H1 (cell line): ENCODE data around the gene CAVIN1. TPM values are rescaled to one million over a fixed set of nuclear protein-coding genes. Genes with fewer than 3 reads are reported as not detected.

ENCODE experiments used
- CTCF ChIA-PET: fragments of 300-600 bp; sonication (Branson Sonifier 250); formaldehyde crosslinking; loops from one replicate; lab custom pipeline; 2021; ENCODE audit not compliant: partially characterized antibody; lab: Charles Lee
- POLR2A ChIA-PET: fragments of 300-600 bp; sonication (Branson Sonifier 250); formaldehyde crosslinking; loops from one replicate; lab custom pipeline; 2021; ENCODE audit warnings: inconsistent platforms; ENCODE audit not compliant: partially characterized antibody; lab: Charles Lee
- DNase-seq, 2 experiments: peaks; one replicate each; pipeline versions ENCODE4 v3.0.0 to v3.0.0-alpha.2; 2010 to 2022; ENCODE audit warnings: low spot score in 2 of 2, low read depth in 1 of 2, mixed read lengths in 1 of 2
- FAIRE-seq: peaks from 2 replicates; lab custom pipeline; 2011; peaks lifted over from hg19 to GRCh38; lab: Jason Lieb, UNC
- H2AFZ ChIP-seq: 2 replicates; pipeline ENCODE4 v1.8.1; 2012; ENCODE audit warnings: low read length, inconsistent platforms
- H2AK5ac ChIP-seq: 2 replicates; pipeline ENCODE4 v1.6.1; 2013; ENCODE audit warnings: low read depth, low read length
- H2BK120ac ChIP-seq: replicated peaks from 2 replicates; pipeline ENCODE3; 2013; ENCODE audit warnings: low read depth, low read length, inconsistent platforms
- H2BK12ac ChIP-seq: 2 replicates; pipeline ENCODE4 v1.6.1; 2013; ENCODE audit warnings: low read depth, low read length
- H2BK15ac ChIP-seq: 2 replicates; pipeline ENCODE4 v1.6.1; 2013; ENCODE audit warnings: low read length
- H2BK20ac ChIP-seq: 2 replicates; pipeline ENCODE4 v1.6.1; 2013; ENCODE audit warnings: low read length
- H2BK5ac ChIP-seq: 2 replicates; pipeline ENCODE4 v1.6.1; 2013; ENCODE audit warnings: low read depth, low read length
- H3K14ac ChIP-seq: 2 replicates; pipeline ENCODE4 v1.6.1; 2013; ENCODE audit warnings: inconsistent platforms; ENCODE audit not compliant: insufficient read length
- H3K18ac ChIP-seq: 2 replicates; pipeline ENCODE4 v1.6.1; 2013; ENCODE audit warnings: low read length; ENCODE audit errors: extremely low read depth
- H3K23ac ChIP-seq: 2 replicates; pipeline ENCODE4 v1.6.1; 2013; ENCODE audit warnings: inconsistent platforms; ENCODE audit not compliant: insufficient read length
- H3K23me2 ChIP-seq: 2 replicates; pipeline ENCODE4 v1.6.1; 2013; ENCODE audit warnings: low read depth, low read length
- H3K27ac ChIP-seq: 2 replicates; pipeline ENCODE4 v1.6.1; 2011; ENCODE audit warnings: low read depth, low read length, inconsistent platforms
- H3K27me3 ChIP-seq, 4 experiments: replicated peaks in 1 of 4; 1 replicate in 1 of 4; 2 replicates in 3 of 4; pipeline versions ENCODE4 v1.6.1 to v1.8.1; 2011 to 2013; ENCODE audit warnings: low read length in 3 of 4, mild to moderate bottlenecking in 3 of 4, inconsistent platforms in 2 of 4, mixed read lengths in 2 of 4, moderate library complexity in 1 of 4; ENCODE audit not compliant: control insufficient read depth in 3 of 4, insufficient read depth in 3 of 4; ENCODE audit errors: extremely low read depth in 1 of 4
- H3K36me3 ChIP-seq, 4 experiments: 2 replicates each; pipeline versions ENCODE4 v1.6.1 to v1.8.1; 2011 to 2013; ENCODE audit warnings: mild to moderate bottlenecking in 4 of 4, low read length in 3 of 4, moderate library complexity in 2 of 4, control low read depth in 1 of 4, inconsistent platforms in 1 of 4; ENCODE audit not compliant: insufficient read depth in 4 of 4, control insufficient read depth in 2 of 4
- H3K4ac ChIP-seq: replicated peaks from 2 replicates; pipeline ENCODE3; 2013; ENCODE audit warnings: low read length, low read depth, mixed read lengths, inconsistent platforms; ENCODE audit not compliant: insufficient read length
- H3K4me1 ChIP-seq, 4 experiments: replicated peaks in 1 of 4; 1 replicate in 1 of 4; 2 replicates in 3 of 4; pipeline versions ENCODE4 v1.6.1 to v1.8.1; 2011 to 2013; ENCODE audit warnings: low read length in 3 of 4, inconsistent platforms in 2 of 4, mixed read lengths in 1 of 4; ENCODE audit not compliant: insufficient read depth in 4 of 4, control insufficient read depth in 3 of 4
- H3K4me2 ChIP-seq, 2 experiments: 2 replicates each; pipeline versions ENCODE4 v1.6.1 to v1.8.1; 2011 to 2013; ENCODE audit warnings: low read depth in 2 of 2, low read length in 2 of 2, control low read depth in 1 of 2, inconsistent platforms in 1 of 2, mild to moderate bottlenecking in 1 of 2; ENCODE audit not compliant: insufficient read depth in 1 of 2
- H3K4me3 ChIP-seq, 4 experiments: fragments of 200-600, 300-600 bp in 1 of 4; sonication (generic), shearing (Covaris generic), sonication (Bioruptor Twin) in 1 of 4; 2 replicates each; pipeline versions ENCODE4 v1.5.1 to v1.8.1; 2011 to 2016; ENCODE audit warnings: low read length in 4 of 4, low read depth in 3 of 4, control low read depth in 2 of 4, inconsistent platforms in 2 of 4, mild to moderate bottlenecking in 2 of 4, mixed read lengths in 1 of 4, moderate library complexity in 1 of 4; ENCODE audit not compliant: insufficient read depth in 2 of 4; ENCODE audit errors: extremely low read depth in 1 of 4
- H3K56ac ChIP-seq: replicated peaks from 2 replicates; pipeline ENCODE3; 2013; ENCODE audit warnings: low read depth, mild to moderate bottlenecking, mixed read lengths, low read length, inconsistent platforms; ENCODE audit not compliant: insufficient read length
- H3K79me1 ChIP-seq: 2 replicates; pipeline ENCODE4 v1.6.1; 2013; ENCODE audit warnings: low read depth, low read length, control low read depth
- H3K79me2 ChIP-seq, 2 experiments: 2 replicates each; pipeline versions ENCODE4 v1.6.1 to v1.8.1; 2012 to 2013; ENCODE audit warnings: low read length in 2 of 2, mild to moderate bottlenecking in 2 of 2, inconsistent platforms in 1 of 2; ENCODE audit not compliant: insufficient read depth in 2 of 2, control insufficient read depth in 1 of 2
- H3K9ac ChIP-seq, 4 experiments: replicated peaks in 1 of 4; 1 replicate in 1 of 4; 2 replicates in 3 of 4; pipeline versions ENCODE4 v1.6.1 to v1.8.1; 2011 to 2013; ENCODE audit warnings: low read depth in 3 of 4, low read length in 3 of 4, control low read depth in 2 of 4, mild to moderate bottlenecking in 2 of 4, moderate library complexity in 2 of 4, inconsistent platforms in 1 of 4; ENCODE audit errors: extremely low read depth in 1 of 4
- H3K9me3 ChIP-seq, 2 experiments: 2 replicates each; pipeline versions ENCODE4 v1.6.1 to v1.8.1; 2012 to 2013; ENCODE audit warnings: mild to moderate bottlenecking in 2 of 2, moderate library complexity in 2 of 2, control low read depth in 1 of 2, inconsistent platforms in 1 of 2, low read depth in 1 of 2, low read length in 1 of 2, mixed read lengths in 1 of 2; ENCODE audit not compliant: insufficient read depth in 2 of 2
- H4K20me1 ChIP-seq, 2 experiments: replicated peaks in 1 of 2; 2 replicates each; pipeline versions ENCODE3 to v1.8.1; 2011 to 2013; ENCODE audit warnings: inconsistent platforms in 2 of 2, low read length in 2 of 2, mild to moderate bottlenecking in 1 of 2; ENCODE audit not compliant: insufficient read depth in 2 of 2, control insufficient read depth in 1 of 2
- H4K5ac ChIP-seq: 2 replicates; pipeline ENCODE4 v1.6.1; 2013; ENCODE audit warnings: low read length, low read depth, mixed read lengths, inconsistent platforms; ENCODE audit not compliant: insufficient read length
- H4K8ac ChIP-seq: 2 replicates; pipeline ENCODE4 v1.8.0; 2013; ENCODE audit warnings: mild to moderate bottlenecking, moderate library complexity, low read length, inconsistent platforms; ENCODE audit not compliant: insufficient read depth; ENCODE audit errors: extremely low read depth
- H4K91ac ChIP-seq: replicated peaks from 2 replicates; pipeline ENCODE3; 2013; ENCODE audit warnings: low read length, mixed read lengths, inconsistent platforms; ENCODE audit not compliant: insufficient read length
- CBX5 ChIP-seq: fragments of 300-800, 300-1000 bp; sonication (generic); IDR thresholded peaks from 2 replicates; pipeline ENCODE4 v1.7.1; 2016; ENCODE audit warnings: antibody characterized with exemption, low read length, low read depth
- CBX8 ChIP-seq: fragments of 300-800, 300-1000 bp; sonication (generic); IDR thresholded peaks from 2 replicates; pipeline ENCODE4 v1.7.1; 2016; ENCODE audit warnings: low read depth, low read length, borderline replicate concordance
- E2F6 ChIP-seq: IDR thresholded peaks from 2 replicates; pipeline ENCODE4 v1.6.1; 2012; ENCODE audit warnings: inconsistent platforms
- EZH2 ChIP-seq: fragments of 200-600 bp; sonication (generic); IDR thresholded peaks from 2 replicates; pipeline ENCODE4 v1.7.1; 2012; ENCODE audit warnings: low read depth, mild to moderate bottlenecking, moderate library complexity, low read length, inconsistent platforms; ENCODE audit not compliant: severe bottlenecking
- GABPA ChIP-seq: IDR thresholded peaks from 2 replicates; pipeline ENCODE4 v1.6.1; 2011; ENCODE audit warnings: mild to moderate bottlenecking, low read length, moderate library complexity, borderline replicate concordance; ENCODE audit not compliant: insufficient read depth
- JUN ChIP-seq: IDR thresholded peaks from 2 replicates; pipeline ENCODE4 v1.6.1; 2011; ENCODE audit warnings: low read depth, mild to moderate bottlenecking, improper control_type of control experiment, low read length
- POU5F1 ChIP-seq: IDR thresholded peaks from 2 replicates; pipeline ENCODE4 v1.6.1; 2011; ENCODE audit warnings: low read depth, mild to moderate bottlenecking, low read length, moderate library complexity
- RFX5 ChIP-seq: IDR thresholded peaks from 2 replicates; pipeline ENCODE4 v1.6.1; 2011; ENCODE audit warnings: low read depth, low read length, improper control_type of control experiment, borderline replicate concordance
- SIN3A ChIP-seq, 2 experiments: IDR thresholded peaks in 1 of 2; conservative IDR thresholded peaks in 1 of 2; 2 replicates each; pipeline ENCODE4 v1.6.1; 2011 to 2012; ENCODE audit warnings: low read length in 2 of 2, improper control_type of control experiment in 1 of 2, low read depth in 1 of 2, mild to moderate bottlenecking in 1 of 2
- TAF1 ChIP-seq: IDR thresholded peaks from 2 replicates; pipeline ENCODE4 v1.6.1; 2011; ENCODE audit warnings: mild to moderate bottlenecking, low read depth, low read length
- WGBS, 2 experiments: shearing (Covaris generic) in 1 of 2; methylation state at CpG; one replicate each; pipeline versions ENCODE4 v1.1.6 to v1.1.7; 2013 to 2015; ENCODE audit warnings: low lambda C conversion rate in 2 of 2, mixed read lengths in 2 of 2, inconsistent platforms in 1 of 2, low coverage in 1 of 2, missing lambda C conversion rate in 1 of 2; ENCODE audit not compliant: insufficient replicate concordance in 2 of 2, insufficient coverage in 1 of 2, insufficient read length in 1 of 2; ENCODE audit errors: extremely low coverage in 1 of 2, missing lambda C conversion rate in 1 of 2; 5-methylcytosine and 5-hydroxymethylcytosine counted together
- polyA plus RNA-seq, 7 experiments: library from polyadenylated mRNA; depleted of rRNA in 3 of 7; stranded (reverse) in 5 of 7; unstranded in 2 of 7; fragments of >200 nt in 5 of 7; fragments of 200-250 nt in 2 of 7; gene quantifications; 1 replicate in 5 of 7; 2 replicates in 1 of 7; 4 replicates in 1 of 7; pipeline versions ENCODE4 v1.2.1 to v1.2.3, GENCODE V29; 2011 to 2013; ENCODE audit warnings: missing spikeins in 2 of 7, mixed read lengths in 2 of 7
- total RNA-seq: library from RNA; stranded (reverse); fragmentation: NEBNext Ultra II Directional; extraction: Animal tissue kit (Norgen Biotek cat#: 25700); gene quantifications from 2 replicates; pipeline ENCODE4 v1.2.1, GENCODE V29; 2021

CAVIN1 gene
- total and polyA plus RNA-seq, 2 of the 8 experiments (the other 6 are each of a cell fraction or from before 2014, with no cell fraction given): 16.2 to 41.6 TPM

GRCh38 chr17:42408061-42408460 lies 15.0 kb downstream of the CAVIN1 start:
- no peaks in the 10 kb centered on the region for H3K27me3 ChIP-seq
- no peak overlapping the region for H4K8ac ChIP-seq
- no peak overlapping the region for H3K9ac ChIP-seq
- H3K9me3 ChIP-seq: no peaks in the 10 kb centered on the region
- no peak for FAIRE-seq
- no peaks in the 10 kb centered on the region for H3K23me2 ChIP-seq
- H2BK15ac ChIP-seq: no peak overlapping the region
- no peaks in the 10 kb centered on the region; a peak in 1 of 4 replicates for H3K79me2 ChIP-seq
- no peak for DNase-seq
- H4K20me1 ChIP-seq: peaks cover 2 to 3% of the 10 kb centered on the region in 2 experiments
- H3K79me1 ChIP-seq: 0 out of 2 replicates have a peak, but pooled peaks cover 2% of the 10 kb centered on the region
- no peak overlapping the region for H3K56ac ChIP-seq
- no peak overlapping the region for H3K14ac ChIP-seq
- no peak overlapping the region for H3K27ac ChIP-seq
- CTCF ChIA-PET: interaction anchor here (0.6 to 23.6 kb wide), 11 partner anchors 8 to 1409 kb away, joined by 3 to 542 read pairs (median 5); partner anchors contain the start of gene STAT3
- no peak overlapping the region for H4K5ac ChIP-seq
- no peak overlapping the region for H2BK120ac ChIP-seq
- H3K4me2 ChIP-seq: peak overlapping the region in 1 of 2 experiments; percentile 29; a peak in 1 of 4 replicates
- 81% methylated on average over 2 of the region's 2 CpGs; no CpG with 5 or more reads in 1 of the 2 experiments for WGBS, 2 experiments
- no peak overlapping the region for H4K91ac ChIP-seq
- POLR2A ChIA-PET: interaction anchor here (0.7 to 2.8 kb wide), 4 partner anchors 8 to 541 kb away, joined by 3 to 19 read pairs (median 4); partner anchors contain the start of gene CAVIN1
- no peak overlapping the region for H2BK12ac ChIP-seq
- H3K4me1 ChIP-seq: peaks cover 6 to 10% (median 9%) of the 10 kb centered on the region in 4 experiments; a peak in 6 of 7 replicates
- H2BK20ac ChIP-seq: no peak overlapping the region
- no peak overlapping the region for H3K18ac ChIP-seq
- no peak overlapping the region for H2AFZ ChIP-seq
- H2AK5ac ChIP-seq: no peak overlapping the region
- no peak overlapping the region for H3K4me3 ChIP-seq
- no peak overlapping the region for H2BK5ac ChIP-seq
- peaks cover 0 to 8% (median 4%) of the 10 kb centered on the region in 4 experiments; a peak in 3 of 8 replicates for H3K36me3 ChIP-seq
- H3K4ac ChIP-seq: no peak overlapping the region
- no peak overlapping the region for H3K23ac ChIP-seq
- no peak for TF ChIP-seq POU5F1
- TF ChIP-seq RFX5: no peak
- TF ChIP-seq TAF1: no peak
- TF ChIP-seq E2F6: no peak
- TF ChIP-seq CBX8: no peak
- TF ChIP-seq JUN: no peak
- no peak for TF ChIP-seq GABPA
- TF ChIP-seq SIN3A (conservative IDR thresholded peaks at IDR 0.05 in 1 of 2, IDR thresholded peaks at IDR 0.05 in 1 of 2; ENCODE audit: low read depth in 1 of 2, low read length in 2 of 2): no peak
- no peak for TF ChIP-seq EZH2
- no peak for TF ChIP-seq CBX5
